DND-41 (cell line): Measurements from ENCODE around the gene FBXO24.

Experiments
- EZH2 ChIP-seq: IDR thresholded peaks from 3 replicates; pipeline ENCODE4 v1.6.1; 2012; ENCODE audit warnings: borderline replicate concordance, low read depth, mild to moderate bottlenecking, moderate library complexity, low read length, inconsistent platforms; ENCODE audit not compliant: severe bottlenecking
- TF ChIP-seq, protein P1 (sequence below): IDR thresholded peaks from 2 replicates; pipeline ENCODE4 v1.5.1; 2012; ENCODE audit warnings: borderline replicate concordance, low read length, moderate library complexity, mild to moderate bottlenecking; ENCODE audit not compliant: poor library complexity, severe bottlenecking; ENCODE audit errors: extremely low read depth

DNA sequence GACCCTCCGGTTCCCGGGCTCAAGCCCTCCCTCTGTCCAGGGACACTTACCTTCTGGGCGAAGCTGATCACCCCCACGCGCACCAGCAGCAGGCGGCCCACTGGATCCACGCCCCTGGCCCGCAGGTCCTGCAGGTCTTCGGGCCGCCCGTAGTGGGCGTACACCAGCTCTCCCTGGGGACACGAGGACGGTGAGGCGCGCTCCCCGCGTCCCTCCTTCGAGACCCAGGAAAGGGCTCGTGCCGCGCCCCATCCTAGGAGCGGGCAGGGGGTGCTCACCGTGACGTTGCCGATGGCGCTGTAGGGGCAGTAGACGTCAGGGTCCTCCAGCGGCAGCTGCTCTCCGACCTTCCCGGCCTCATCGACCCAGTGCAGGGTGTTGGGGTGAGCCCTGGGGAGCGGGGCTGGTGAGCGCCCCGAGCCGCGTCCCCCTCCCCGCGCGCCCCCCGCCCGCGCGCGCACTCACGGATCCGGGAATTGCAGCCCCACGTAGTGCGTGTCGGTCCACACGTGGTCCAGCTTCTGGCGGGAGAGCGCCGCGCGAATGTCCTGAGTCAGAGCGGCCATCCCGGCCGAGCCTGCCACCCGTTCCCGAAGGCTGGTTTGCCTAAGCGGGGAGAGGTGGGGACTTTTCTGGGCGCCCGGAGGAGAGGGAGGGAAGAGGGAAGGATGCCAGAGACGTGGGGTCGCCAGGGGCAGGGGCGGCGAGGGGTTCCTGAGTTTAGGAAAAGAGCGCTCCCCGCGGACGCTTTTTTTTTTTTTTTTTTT lies 47.0 kb downstream of the FBXO24 start:
- TF ChIP-seq, protein P1, sequence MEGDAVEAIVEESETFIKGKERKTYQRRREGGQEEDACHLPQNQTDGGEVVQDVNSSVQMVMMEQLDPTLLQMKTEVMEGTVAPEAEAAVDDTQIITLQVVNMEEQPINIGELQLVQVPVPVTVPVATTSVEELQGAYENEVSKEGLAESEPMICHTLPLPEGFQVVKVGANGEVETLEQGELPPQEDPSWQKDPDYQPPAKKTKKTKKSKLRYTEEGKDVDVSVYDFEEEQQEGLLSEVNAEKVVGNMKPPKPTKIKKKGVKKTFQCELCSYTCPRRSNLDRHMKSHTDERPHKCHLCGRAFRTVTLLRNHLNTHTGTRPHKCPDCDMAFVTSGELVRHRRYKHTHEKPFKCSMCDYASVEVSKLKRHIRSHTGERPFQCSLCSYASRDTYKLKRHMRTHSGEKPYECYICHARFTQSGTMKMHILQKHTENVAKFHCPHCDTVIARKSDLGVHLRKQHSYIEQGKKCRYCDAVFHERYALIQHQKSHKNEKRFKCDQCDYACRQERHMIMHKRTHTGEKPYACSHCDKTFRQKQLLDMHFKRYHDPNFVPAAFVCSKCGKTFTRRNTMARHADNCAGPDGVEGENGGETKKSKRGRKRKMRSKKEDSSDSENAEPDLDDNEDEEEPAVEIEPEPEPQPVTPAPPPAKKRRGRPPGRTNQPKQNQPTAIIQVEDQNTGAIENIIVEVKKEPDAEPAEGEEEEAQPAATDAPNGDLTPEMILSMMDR = no peak
- TF ChIP-seq EZH2 = peak; percentile 30
